ENCODE results near the gene TGFBR3L. TPM values are rescaled to one million over a fixed set of nuclear protein-coding genes. Genes with fewer than 3 reads are reported as not detected.

TGFBR3L gene
- total and polyA plus RNA-seq, 2 experiments from 2014 or later = 1.7 to 7.0 TPM

GRCh38 chr19:7927605-7928333, 13.1 kb downstream of the TGFBR3L start (continued):
- TF ChIP-seq, protein P1, sequence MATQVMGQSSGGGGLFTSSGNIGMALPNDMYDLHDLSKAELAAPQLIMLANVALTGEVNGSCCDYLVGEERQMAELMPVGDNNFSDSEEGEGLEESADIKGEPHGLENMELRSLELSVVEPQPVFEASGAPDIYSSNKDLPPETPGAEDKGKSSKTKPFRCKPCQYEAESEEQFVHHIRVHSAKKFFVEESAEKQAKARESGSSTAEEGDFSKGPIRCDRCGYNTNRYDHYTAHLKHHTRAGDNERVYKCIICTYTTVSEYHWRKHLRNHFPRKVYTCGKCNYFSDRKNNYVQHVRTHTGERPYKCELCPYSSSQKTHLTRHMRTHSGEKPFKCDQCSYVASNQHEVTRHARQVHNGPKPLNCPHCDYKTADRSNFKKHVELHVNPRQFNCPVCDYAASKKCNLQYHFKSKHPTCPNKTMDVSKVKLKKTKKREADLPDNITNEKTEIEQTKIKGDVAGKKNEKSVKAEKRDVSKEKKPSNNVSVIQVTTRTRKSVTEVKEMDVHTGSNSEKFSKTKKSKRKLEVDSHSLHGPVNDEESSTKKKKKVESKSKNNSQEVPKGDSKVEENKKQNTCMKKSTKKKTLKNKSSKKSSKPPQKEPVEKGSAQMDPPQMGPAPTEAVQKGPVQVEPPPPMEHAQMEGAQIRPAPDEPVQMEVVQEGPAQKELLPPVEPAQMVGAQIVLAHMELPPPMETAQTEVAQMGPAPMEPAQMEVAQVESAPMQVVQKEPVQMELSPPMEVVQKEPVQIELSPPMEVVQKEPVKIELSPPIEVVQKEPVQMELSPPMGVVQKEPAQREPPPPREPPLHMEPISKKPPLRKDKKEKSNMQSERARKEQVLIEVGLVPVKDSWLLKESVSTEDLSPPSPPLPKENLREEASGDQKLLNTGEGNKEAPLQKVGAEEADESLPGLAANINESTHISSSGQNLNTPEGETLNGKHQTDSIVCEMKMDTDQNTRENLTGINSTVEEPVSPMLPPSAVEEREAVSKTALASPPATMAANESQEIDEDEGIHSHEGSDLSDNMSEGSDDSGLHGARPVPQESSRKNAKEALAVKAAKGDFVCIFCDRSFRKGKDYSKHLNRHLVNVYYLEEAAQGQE (IDR thresholded peaks at IDR 0.05; ENCODE audit: unreplicated experiment) = no peak
- TF ChIP-seq CREB1 (CRISPR knock-in tag; IDR thresholded peaks at IDR 0.05; ENCODE audit: low read depth) = no peak
- TF ChIP-seq STAT1 (IDR thresholded peaks at IDR 0.05; ENCODE audit: unreplicated experiment) = no peak
- TF ChIP-seq JUNB (IDR thresholded peaks at IDR 0.05; ENCODE audit: unreplicated experiment) = no peak
- TF ChIP-seq CTCF (conservative IDR thresholded peaks at IDR 0.05; ENCODE audit: low read depth in 2 of 2) = no peak
- TF ChIP-seq, protein P2, sequence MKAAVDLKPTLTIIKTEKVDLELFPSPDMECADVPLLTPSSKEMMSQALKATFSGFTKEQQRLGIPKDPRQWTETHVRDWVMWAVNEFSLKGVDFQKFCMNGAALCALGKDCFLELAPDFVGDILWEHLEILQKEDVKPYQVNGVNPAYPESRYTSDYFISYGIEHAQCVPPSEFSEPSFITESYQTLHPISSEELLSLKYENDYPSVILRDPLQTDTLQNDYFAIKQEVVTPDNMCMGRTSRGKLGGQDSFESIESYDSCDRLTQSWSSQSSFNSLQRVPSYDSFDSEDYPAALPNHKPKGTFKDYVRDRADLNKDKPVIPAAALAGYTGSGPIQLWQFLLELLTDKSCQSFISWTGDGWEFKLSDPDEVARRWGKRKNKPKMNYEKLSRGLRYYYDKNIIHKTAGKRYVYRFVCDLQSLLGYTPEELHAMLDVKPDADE (IDR thresholded peaks at IDR 0.05) = no peak
- no peak for TF ChIP-seq EZH2phosphoT487 (IDR thresholded peaks at IDR 0.05; ENCODE audit: unreplicated experiment)
- TF ChIP-seq NANOG (IDR thresholded peaks at IDR 0.05; ENCODE audit: borderline replicate concordance) = no peak

DNA sequence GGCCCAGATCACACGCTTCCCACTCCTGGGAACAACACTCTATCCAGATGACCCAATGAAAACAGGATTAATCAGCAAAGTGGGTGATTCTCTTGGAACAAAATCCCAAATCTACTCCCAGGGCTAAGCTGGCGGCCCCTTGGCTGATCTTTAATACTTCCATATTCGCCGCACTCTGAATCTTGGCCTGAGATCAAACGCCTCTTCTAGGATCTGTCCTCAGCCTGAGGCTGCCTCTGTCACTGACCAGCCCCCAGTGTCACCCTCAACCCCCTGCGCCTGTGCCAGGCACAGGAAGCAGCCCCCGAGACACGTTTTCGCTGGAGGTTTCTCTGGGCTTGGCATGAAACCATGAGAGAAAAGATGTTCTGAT, 13.7 kb downstream of the TGFBR3L start:
- no peak overlapping the region for H3K27ac Mint-ChIP-seq
- H3K27ac ChIP-seq (ENCODE audit: low read depth) = no peak overlapping the region
- TF ChIP-seq JUNB (IDR thresholded peaks at IDR 0.05; ENCODE audit: unreplicated experiment) (no peak), CTCF (conservative IDR thresholded peaks at IDR 0.05; ENCODE audit: low read depth in 2 of 2) (no peak), STAT1 (IDR thresholded peaks at IDR 0.05; ENCODE audit: unreplicated experiment) (no peak), EZH2phosphoT487 (IDR thresholded peaks at IDR 0.05; ENCODE audit: unreplicated experiment) (no peak), ZNF331 (CRISPR knock-in tag; IDR thresholded peaks at IDR 0.05; ENCODE audit: low read depth) (no peak), POLR2AphosphoS5 (IDR thresholded peaks at IDR 0.05; ENCODE audit: low read depth) (no peak), CREB1 (CRISPR knock-in tag; IDR thresholded peaks at IDR 0.05; ENCODE audit: low read depth) (no peak)
- TF ChIP-seq, protein P2 (IDR thresholded peaks at IDR 0.05) = no peak
- TF ChIP-seq, protein P1 (IDR thresholded peaks at IDR 0.05; ENCODE audit: unreplicated experiment) = no peak

More for the DNA sequence above, 13.7 kb downstream of the TGFBR3L start:
- Mint-ChIP-seq H3K27me3 (ENCODE audit: insufficient read depth, low read depth, poor library complexity) (peaks cover 18% of the 10 kb centered on the region), H3K9me3 (no peaks in the 10 kb centered on the region), H3K36me3 (ENCODE audit: low read depth) (peaks cover 41% of the 10 kb centered on the region), H3K4me3 (no peak overlapping the region; the same call in 2 of the 3 replicates), H3K4me1 (peaks cover 4% of the 10 kb centered on the region)
- Histone ChIP-seq H4K20me1 (replicated peaks; ENCODE audit: insufficient read depth) (peaks cover 6% of the 10 kb centered on the region; the same call in 1 of the 2 replicates), H3K36me3 (ENCODE audit: insufficient read depth) (peaks cover 3% of the 10 kb centered on the region; the same call in 1 of the 2 replicates), H2AFZ (no peak overlapping the region), H3K27me3 (ENCODE audit: insufficient read depth) (no peaks in the 10 kb centered on the region), H3K4me3 (no peak overlapping the region), H3K9me2 (ENCODE audit: insufficient read depth) (no peaks in the 10 kb centered on the region), H3K4me1 (ENCODE audit: insufficient read depth) (peaks cover 4% of the 10 kb centered on the region; the same call in 1 of the 2 replicates), H3F3A (replicated peaks; ENCODE audit: low read depth) (peaks cover 31% of the 10 kb centered on the region), H3K79me2 (replicated peaks; ENCODE audit: insufficient read depth) (no peaks in the 10 kb centered on the region), H3K4me2 (no peak overlapping the region)
- no peak for DNase-seq (ENCODE audit: low spot score)
- no peak for ATAC-seq

All from GM23338 (cell line).